Measurements from ENCODE around the gene SYS1. TPM values are rescaled to one million over a fixed set of nuclear protein-coding genes. Genes with fewer than 3 reads are reported as not detected.

Gene SYS1
- total and polyA plus RNA-seq, 2 donors (not counting 1 experiment from before 2014, with no cell fraction given) = 25.3 to 57.7 TPM

- no peak overlapping the region for H2AFZ ChIP-seq (ENCODE audit: insufficient read depth, low read depth, low read length, poor library complexity, severe bottlenecking)
- peak overlapping the region in 1 of 2 donors; percentile 35 for H3K27ac ChIP-seq (ENCODE audit: low read length in 2 of 2)
- no peaks in the 10 kb centered on the region for H4K20me1 ChIP-seq (ENCODE audit: control insufficient read depth, insufficient read depth, low read length, poor library complexity, severe bottlenecking)
- H3K36me3 ChIP-seq (replicated peaks in 1 of 2; ENCODE audit: control extremely low read depth in 1 of 2, control insufficient read depth in 1 of 2, extremely low read depth in 1 of 2, insufficient read depth in 2 of 2, low read length in 1 of 2) = no peaks in the 10 kb centered on the region
- H3K4me3 ChIP-seq (ENCODE audit: control extremely low read depth in 1 of 5, extremely low read depth in 1 of 5, insufficient read depth in 1 of 5, low read depth in 2 of 5, low read length in 4 of 5) = no peak overlapping the region
- intact Hi-C loops (cut with micrococcal nuclease) = no loop called here
- H3K9me3 Mint-ChIP-seq (ENCODE audit: insufficient read depth) = no peaks in the 10 kb centered on the region
- H3K27me3 ChIP-seq (replicated peaks in 1 of 4; ENCODE audit: control extremely low read depth in 1 of 4, control insufficient read depth in 3 of 4, insufficient read depth in 4 of 4, low read length in 3 of 4) = no peaks in the 10 kb centered on the region
- H3K4me3 Mint-ChIP-seq = peak overlapping the region; percentile 27
- peaks cover 6% of the 10 kb centered on the region for H3K27me3 Mint-ChIP-seq
- DNase-seq (peak; percentile 70), ATAC-seq (ENCODE audit: low read depth) (peak; percentile 29)
- CTCF ChIA-PET = interaction anchor here (0.7 to 5.1 kb wide), 3 partner anchors 28 to 40 kb away, joined by 3 to 22 read pairs (median 12); no protein-coding TSS in a partner anchor
- H3K4me2 ChIP-seq (replicated peaks; ENCODE audit: low read depth, low read length, poor library complexity, severe bottlenecking) = peak overlapping the region; percentile 13
- TF ChIP-seq, protein P1, sequence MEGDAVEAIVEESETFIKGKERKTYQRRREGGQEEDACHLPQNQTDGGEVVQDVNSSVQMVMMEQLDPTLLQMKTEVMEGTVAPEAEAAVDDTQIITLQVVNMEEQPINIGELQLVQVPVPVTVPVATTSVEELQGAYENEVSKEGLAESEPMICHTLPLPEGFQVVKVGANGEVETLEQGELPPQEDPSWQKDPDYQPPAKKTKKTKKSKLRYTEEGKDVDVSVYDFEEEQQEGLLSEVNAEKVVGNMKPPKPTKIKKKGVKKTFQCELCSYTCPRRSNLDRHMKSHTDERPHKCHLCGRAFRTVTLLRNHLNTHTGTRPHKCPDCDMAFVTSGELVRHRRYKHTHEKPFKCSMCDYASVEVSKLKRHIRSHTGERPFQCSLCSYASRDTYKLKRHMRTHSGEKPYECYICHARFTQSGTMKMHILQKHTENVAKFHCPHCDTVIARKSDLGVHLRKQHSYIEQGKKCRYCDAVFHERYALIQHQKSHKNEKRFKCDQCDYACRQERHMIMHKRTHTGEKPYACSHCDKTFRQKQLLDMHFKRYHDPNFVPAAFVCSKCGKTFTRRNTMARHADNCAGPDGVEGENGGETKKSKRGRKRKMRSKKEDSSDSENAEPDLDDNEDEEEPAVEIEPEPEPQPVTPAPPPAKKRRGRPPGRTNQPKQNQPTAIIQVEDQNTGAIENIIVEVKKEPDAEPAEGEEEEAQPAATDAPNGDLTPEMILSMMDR (IDR thresholded peaks at IDR 0.05) = no peak
- TF ChIP-seq EZH2 (IDR thresholded peaks at IDR 0.05; ENCODE audit: borderline replicate concordance, insufficient read depth, low read depth, low read length, poor library complexity, severe bottlenecking) = no peak
- H3K9ac ChIP-seq (ENCODE audit: low read length) = no peak overlapping the region
- H3K9me3 ChIP-seq (ENCODE audit: control extremely low read depth in 1 of 3, control insufficient read depth in 2 of 3, insufficient read depth in 1 of 3, low read length in 2 of 3) = no peaks in the 10 kb centered on the region
- H3K4me1 ChIP-seq (ENCODE audit: control insufficient read depth in 2 of 2, insufficient read depth in 2 of 2, low read length in 2 of 2) = peaks cover 17 to 33% of the 10 kb centered on the region in 2 donors
- POLR2A ChIA-PET = no interaction called here
- H3K4me1 Mint-ChIP-seq = peaks cover 30% of the 10 kb centered on the region
- H3K79me2 ChIP-seq (ENCODE audit: control insufficient read depth, insufficient read depth, low read length) = no peaks in the 10 kb centered on the region
- 33% methylated on average over 3 of the region's 7 CpGs for WGBS (ENCODE audit: insufficient coverage)
- H3K27ac Mint-ChIP-seq = peak overlapping the region; percentile 50
Observed at GRCh38 chr20:45408646-45409213, 45.8 kb downstream of the SYS1 start.

DNA sequence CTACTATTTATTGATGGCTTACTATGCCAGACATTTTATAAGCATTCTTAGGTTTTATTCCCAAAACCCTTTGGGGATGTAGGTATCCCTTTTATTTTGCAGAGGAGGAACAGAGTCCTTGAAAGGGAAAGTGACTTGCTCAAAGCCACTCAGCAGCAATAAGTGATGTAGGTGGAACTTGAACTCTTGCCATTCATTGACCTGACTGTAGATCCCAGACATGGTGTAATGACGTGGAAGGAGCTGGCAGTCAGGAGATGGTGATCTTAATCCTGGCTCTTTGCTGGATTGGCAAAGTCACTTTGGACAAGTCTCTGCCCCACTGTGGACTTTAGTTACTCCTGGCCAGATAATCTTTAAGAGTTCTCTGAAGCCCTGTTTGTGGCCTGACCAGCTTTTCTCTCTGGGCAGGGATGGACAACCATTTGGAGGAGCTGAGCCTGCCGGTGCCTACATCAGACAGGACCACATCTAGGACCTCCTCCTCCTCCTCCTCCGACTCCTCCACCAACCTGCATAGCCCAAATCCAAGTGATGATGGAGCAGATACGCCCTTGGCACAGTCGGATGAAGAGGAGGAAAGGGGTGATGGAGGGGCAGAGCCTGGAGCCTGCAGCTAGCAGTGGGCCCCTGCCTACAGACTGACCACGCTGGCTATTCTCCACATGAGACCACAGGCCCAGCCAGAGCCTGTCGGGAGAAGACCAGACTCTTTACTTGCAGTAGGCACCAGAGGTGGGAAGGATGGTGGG lies 46.7 kb downstream of the SYS1 start:
- peaks cover 17 to 33% of the 10 kb centered on the region in 2 donors for H3K4me1 ChIP-seq (ENCODE audit: control insufficient read depth in 2 of 2, insufficient read depth in 2 of 2, low read length in 2 of 2)
- POLR2A ChIA-PET = no interaction called here
- H3K4me3 Mint-ChIP-seq = no peak overlapping the region

More for the DNA sequence above, 46.7 kb downstream of the SYS1 start:
- ATAC-seq (ENCODE audit: low read depth) (no peak), DNase-seq (no peak)
- peaks cover 2% of the 10 kb centered on the region for H3K27me3 Mint-ChIP-seq
- TF ChIP-seq, protein P1 (IDR thresholded peaks at IDR 0.05) = no peak
- no peak for TF ChIP-seq EZH2 (IDR thresholded peaks at IDR 0.05; ENCODE audit: borderline replicate concordance, insufficient read depth, low read depth, low read length, poor library complexity, severe bottlenecking)
- Histone ChIP-seq H3K27ac (ENCODE audit: low read length in 2 of 2) (no peak overlapping the region), H3K4me3 (ENCODE audit: control extremely low read depth in 1 of 5, extremely low read depth in 1 of 5, insufficient read depth in 1 of 5, low read depth in 2 of 5, low read length in 4 of 5) (no peak overlapping the region), H3K9me3 (ENCODE audit: control extremely low read depth in 1 of 3, control insufficient read depth in 2 of 3, insufficient read depth in 1 of 3, low read length in 2 of 3) (no peaks in the 10 kb centered on the region), H3K9ac (ENCODE audit: low read length) (no peak overlapping the region), H3K27me3 (replicated peaks in 1 of 4; ENCODE audit: control extremely low read depth in 1 of 4, control insufficient read depth in 3 of 4, insufficient read depth in 4 of 4, low read length in 3 of 4) (no peaks in the 10 kb centered on the region), H3K4me2 (replicated peaks; ENCODE audit: low read depth, low read length, poor library complexity, severe bottlenecking) (no peak overlapping the region), H3K36me3 (replicated peaks in 1 of 2; ENCODE audit: control extremely low read depth in 1 of 2, control insufficient read depth in 1 of 2, extremely low read depth in 1 of 2, insufficient read depth in 2 of 2, low read length in 1 of 2) (no peaks in the 10 kb centered on the region), H4K20me1 (ENCODE audit: control insufficient read depth, insufficient read depth, low read length, poor library complexity, severe bottlenecking) (no peaks in the 10 kb centered on the region), H3K79me2 (ENCODE audit: control insufficient read depth, insufficient read depth, low read length) (peaks cover 4% of the 10 kb centered on the region), H2AFZ (ENCODE audit: insufficient read depth, low read depth, low read length, poor library complexity, severe bottlenecking) (no peak overlapping the region)
- intact Hi-C loops (cut with micrococcal nuclease) = no loop called here
- peaks cover 30% of the 10 kb centered on the region for H3K4me1 Mint-ChIP-seq
- CTCF ChIA-PET = interaction anchor here (4.4 kb wide), 1 partner anchor 36 kb away, joined by 12 read pairs; no protein-coding TSS in a partner anchor
- no peak overlapping the region for H3K27ac Mint-ChIP-seq
- WGBS (ENCODE audit: insufficient coverage) = 100% methylated on average over 4 of the region's 7 CpGs
- H3K9me3 Mint-ChIP-seq (ENCODE audit: insufficient read depth) = no peaks in the 10 kb centered on the region

Measured in B cell (primary cell).